Measurements from ENCODE around the gene LRRFIP1. TPM values are rescaled to one million over a fixed set of nuclear protein-coding genes. Genes with fewer than 3 reads are reported as not detected.

LRRFIP1 gene
- total and polyA plus RNA-seq, 12 donors, result 18.7 to 79.7 (median 51.8) TPM

DNA sequence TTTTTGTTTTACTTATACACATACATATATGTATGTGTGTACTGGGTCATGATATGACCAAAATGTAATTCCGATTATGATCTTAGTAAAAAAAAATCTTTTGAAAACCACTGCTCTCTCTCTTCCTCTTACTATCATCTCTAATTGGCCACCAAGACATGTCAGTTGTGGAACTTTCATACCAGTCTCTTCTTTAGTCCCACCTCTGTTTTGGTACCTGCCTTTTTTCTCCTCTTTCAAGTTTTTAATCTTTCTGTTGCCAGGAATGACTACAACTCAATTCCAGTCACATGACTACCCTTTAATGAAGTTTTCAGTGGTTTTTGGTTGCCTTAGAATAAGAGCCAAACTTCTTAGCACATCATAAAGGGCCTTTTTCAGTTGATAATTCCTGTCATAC is 188.2 kb downstream of the LRRFIP1 start:
- WGBS, 4 donors, result 59 to 83% (median 66%) methylated on average over 1 of the region's 1 CpG
- TF ChIP-seq POLR2A (IDR thresholded peaks at IDR 0.05), result no peak
- TF ChIP-seq, protein P1, sequence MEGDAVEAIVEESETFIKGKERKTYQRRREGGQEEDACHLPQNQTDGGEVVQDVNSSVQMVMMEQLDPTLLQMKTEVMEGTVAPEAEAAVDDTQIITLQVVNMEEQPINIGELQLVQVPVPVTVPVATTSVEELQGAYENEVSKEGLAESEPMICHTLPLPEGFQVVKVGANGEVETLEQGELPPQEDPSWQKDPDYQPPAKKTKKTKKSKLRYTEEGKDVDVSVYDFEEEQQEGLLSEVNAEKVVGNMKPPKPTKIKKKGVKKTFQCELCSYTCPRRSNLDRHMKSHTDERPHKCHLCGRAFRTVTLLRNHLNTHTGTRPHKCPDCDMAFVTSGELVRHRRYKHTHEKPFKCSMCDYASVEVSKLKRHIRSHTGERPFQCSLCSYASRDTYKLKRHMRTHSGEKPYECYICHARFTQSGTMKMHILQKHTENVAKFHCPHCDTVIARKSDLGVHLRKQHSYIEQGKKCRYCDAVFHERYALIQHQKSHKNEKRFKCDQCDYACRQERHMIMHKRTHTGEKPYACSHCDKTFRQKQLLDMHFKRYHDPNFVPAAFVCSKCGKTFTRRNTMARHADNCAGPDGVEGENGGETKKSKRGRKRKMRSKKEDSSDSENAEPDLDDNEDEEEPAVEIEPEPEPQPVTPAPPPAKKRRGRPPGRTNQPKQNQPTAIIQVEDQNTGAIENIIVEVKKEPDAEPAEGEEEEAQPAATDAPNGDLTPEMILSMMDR (IDR thresholded peaks at IDR 0.05), result no peak
- Histone ChIP-seq H3K36me3 (replicated peaks in 1 of 2) (no peaks in the 10 kb centered on the region), H3K4me1 (replicated peaks in 1 of 2) (no peaks in the 10 kb centered on the region), H3K4me3 (no peak overlapping the region), H3K27me3 (no peaks in the 10 kb centered on the region), H3K27ac (no peak overlapping the region), H3K9me3 (replicated peaks in 1 of 3) (peaks cover 0 to 4% (median 0%) of the 10 kb centered on the region in 3 donors)
- intact Hi-C loops (cut with DNase I), result no loop called here
- DNase-seq, result no peak

DNA sequence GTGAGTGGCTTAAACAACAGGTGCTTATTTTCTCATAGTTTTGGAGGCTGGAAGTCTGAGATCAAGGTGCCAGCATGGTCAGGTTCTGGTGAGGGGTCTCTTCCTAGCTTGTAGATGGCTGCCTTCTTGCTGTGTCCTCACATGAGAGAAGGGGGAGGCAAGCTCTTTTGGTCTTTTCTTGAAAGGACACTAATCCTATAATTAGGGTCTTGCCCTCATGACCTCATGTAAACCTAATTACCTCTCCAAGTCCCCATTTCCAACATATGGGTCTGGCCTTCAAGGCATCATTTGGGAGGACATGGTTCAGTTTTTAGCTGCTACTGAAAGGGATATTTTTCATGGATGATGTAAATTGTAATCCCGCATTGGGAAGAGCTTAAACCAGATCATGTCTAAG is 189.1 kb downstream of the LRRFIP1 start:
- Histone ChIP-seq H3K4me1 (replicated peaks in 1 of 2) (no peaks in the 10 kb centered on the region), H3K4me3 (no peak overlapping the region), H3K27me3 (no peaks in the 10 kb centered on the region), H3K36me3 (replicated peaks in 1 of 2) (no peaks in the 10 kb centered on the region), H3K27ac (no peak overlapping the region), H3K9me3 (replicated peaks in 1 of 3) (peaks cover 0 to 4% (median 0%) of the 10 kb centered on the region in 3 donors)
- DNase-seq, result no peak
- 88 to 98% (median 95%) methylated on average over 1 of the region's 1 CpG for WGBS, 4 donors
- intact Hi-C loops (cut with DNase I), result no loop called here
- no peak for TF ChIP-seq POLR2A (IDR thresholded peaks at IDR 0.05)
- TF ChIP-seq, protein P1 (IDR thresholded peaks at IDR 0.05), result no peak

DNA sequence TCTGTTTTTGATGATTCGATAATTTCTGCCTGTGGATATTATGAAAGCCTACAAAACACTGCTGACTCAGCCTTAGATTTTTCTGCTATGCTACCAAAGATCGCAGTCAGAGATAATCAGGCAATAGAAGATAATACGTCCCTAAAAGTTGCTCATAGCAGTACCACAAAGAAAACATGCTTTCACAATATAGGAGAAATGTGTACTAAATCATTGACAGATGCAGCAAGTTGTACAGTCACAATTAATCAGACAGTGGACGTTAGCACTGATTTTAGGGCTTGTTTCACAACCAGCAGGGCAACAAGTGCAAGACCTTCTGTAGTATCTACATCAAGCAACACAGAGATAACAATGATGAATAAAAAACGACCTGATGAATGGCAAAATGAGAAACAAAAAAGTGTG is 190.7 kb downstream of the LRRFIP1 start:
- no peaks in the 10 kb centered on the region for H3K36me3 ChIP-seq (replicated peaks in 1 of 2)
- no peak overlapping the region for H3K4me3 ChIP-seq
- H3K4me1 ChIP-seq (replicated peaks in 1 of 2), result no peaks in the 10 kb centered on the region
- peaks cover 0 to 4% (median 0%) of the 10 kb centered on the region in 3 donors for H3K9me3 ChIP-seq (replicated peaks in 1 of 3)
- no peaks in the 10 kb centered on the region for H3K27me3 ChIP-seq
- H3K27ac ChIP-seq, result no peak overlapping the region
- intact Hi-C loops (cut with DNase I), result no loop called here
- DNase-seq, result peak in 2 of 7 donors; percentile 32 to 46
- TF ChIP-seq, protein P1 (IDR thresholded peaks at IDR 0.05), result no peak
- 18 to 25% (median 22%) methylated on average over 5 of the region's 5 CpGs for WGBS, 4 donors

DNA sequence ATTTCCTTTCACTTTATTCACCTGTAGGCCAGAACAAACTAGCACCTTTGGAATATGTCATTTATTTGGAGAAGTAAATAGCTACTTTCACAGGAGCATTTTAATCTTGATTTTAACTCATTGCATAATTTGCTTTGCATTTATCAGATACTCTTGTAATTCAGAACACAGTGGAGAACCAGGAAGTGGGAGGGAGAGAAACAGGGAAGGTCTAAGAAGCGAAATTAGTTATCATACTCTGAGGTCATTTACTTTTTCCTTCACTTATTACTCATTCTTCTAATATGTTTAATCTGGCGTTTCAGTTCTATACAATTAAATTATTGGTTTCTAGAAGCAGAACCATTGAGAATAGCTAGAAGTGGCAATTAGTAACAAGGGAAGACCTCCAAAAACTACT is 191.8 kb downstream of the LRRFIP1 start:
- intact Hi-C loops (cut with DNase I), result no loop called here
- Histone ChIP-seq H3K36me3 (replicated peaks in 1 of 2) (no peaks in the 10 kb centered on the region), H3K4me3 (no peak overlapping the region), H3K4me1 (replicated peaks in 1 of 2) (no peaks in the 10 kb centered on the region), H3K9me3 (replicated peaks in 1 of 3) (peaks cover 0 to 4% (median 0%) of the 10 kb centered on the region in 3 donors), H3K27ac (no peak overlapping the region), H3K27me3 (no peaks in the 10 kb centered on the region)
- no peak for TF ChIP-seq POLR2A (IDR thresholded peaks at IDR 0.05)
- TF ChIP-seq, protein P1 (IDR thresholded peaks at IDR 0.05), result no peak
- 64 to 80% (median 72%) methylated on average over 2 of the region's 2 CpGs for WGBS, 4 donors
- DNase-seq, result no peak

Measured in adrenal gland (tissue), 12 donors.